ENCODE data around the gene CSRP2.

Gene CSRP2

GRCh38 chr12:76890151-76891143 is 11.6 kb upstream of the CSRP2 start:
- DNase-seq: peak; percentile 19

DNA sequence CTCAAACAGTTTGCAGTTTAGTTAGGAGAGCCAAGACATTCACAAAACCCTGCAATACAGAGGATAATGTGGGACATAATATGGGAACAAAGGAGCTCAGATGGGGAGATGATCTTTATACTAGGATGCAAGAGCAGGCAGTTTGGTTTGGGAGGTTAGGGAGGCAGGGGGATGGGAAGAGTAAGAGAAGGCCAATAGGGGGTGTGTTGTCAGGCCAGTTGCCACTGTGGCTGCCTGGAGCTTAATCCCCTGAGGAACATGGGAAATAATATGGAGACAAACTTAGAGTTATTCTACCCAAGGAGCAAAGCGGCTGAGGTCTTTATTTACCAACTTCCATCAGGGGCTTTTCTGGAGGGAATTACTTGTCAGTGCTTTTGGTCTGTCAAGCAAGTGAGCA is 10.0 kb upstream of the CSRP2 start:
- no peak for DNase-seq

DNA sequence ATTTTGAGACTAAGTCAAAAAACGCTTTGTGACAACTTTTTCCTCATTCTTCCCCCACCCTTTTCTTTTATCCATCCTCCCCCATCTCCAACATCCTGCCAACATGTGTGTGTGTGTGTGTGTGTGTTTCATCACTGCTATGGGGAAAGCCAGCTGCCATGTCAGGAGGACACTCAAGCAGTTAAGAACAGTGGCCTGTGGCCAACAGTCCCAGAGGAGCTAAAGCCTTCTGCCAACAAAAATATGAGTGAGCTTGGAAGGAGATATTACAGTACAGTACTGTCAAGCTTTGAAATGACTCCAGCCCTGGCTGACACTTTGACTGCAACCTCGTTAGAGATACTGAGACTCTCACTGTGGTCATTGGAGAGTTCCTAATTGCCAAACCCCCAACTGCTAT is 5.0 kb upstream of the CSRP2 start:
- no peak for DNase-seq

GRCh38 chr12:76883151-76883550 is 4.3 kb upstream of the CSRP2 start:
- DNase-seq: no peak

GRCh38 chr12:76882367-76882766 is 3.5 kb upstream of the CSRP2 start:
- DNase-seq: no peak

- DNase-seq: no peak
These were observed 2.3 kb upstream of the CSRP2 start for GRCh38 chr12:76881142-76881541.

- no peak for DNase-seq
These were observed 1.8 kb upstream of the CSRP2 start for GRCh38 chr12:76880519-76881023.

DNA sequence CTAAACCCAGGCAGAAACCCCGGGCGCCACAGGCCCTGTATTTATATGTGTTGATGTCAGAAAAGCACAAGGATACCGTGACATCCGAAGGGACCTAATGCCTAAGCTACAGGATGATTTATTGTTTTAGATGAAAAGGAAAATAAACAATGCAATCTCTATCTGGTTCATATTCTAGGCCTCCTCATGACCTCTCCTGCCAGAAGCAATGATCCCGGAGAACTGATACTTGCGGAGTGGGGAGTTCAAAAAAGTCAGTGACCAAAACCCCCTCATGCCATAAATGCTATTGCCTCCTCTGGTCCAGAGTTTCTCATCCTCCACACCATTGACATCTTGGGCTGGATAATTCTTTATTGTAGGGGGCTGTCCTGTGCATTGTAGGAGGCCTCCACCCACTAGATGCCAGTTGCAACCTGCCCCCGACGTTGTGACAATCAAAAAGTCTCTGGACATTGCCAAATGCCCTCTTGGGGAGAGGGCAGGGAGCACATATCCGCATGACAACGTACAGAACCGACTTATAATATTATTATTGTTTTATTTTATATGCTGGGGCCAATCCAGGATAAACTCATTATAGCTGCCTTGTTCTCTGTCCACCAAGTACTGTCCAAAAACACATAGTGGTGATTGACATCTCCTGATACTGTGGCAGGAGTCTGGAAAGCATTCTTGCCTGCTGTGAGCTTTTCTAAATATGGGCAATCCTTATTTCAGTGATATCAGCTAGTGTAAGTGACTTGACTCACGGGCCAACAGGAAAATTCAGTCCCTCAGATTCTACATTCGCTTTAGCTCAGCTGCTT is 1.1 kb upstream of the CSRP2 start:
- no peak for DNase-seq

GRCh38 chr12:76878099-76878898 is 520 bp downstream of the CSRP2 start:
- no peak for DNase-seq

GRCh38 chr12:76876696-76877229 is 2.1 kb downstream of the CSRP2 start:
- no peak for DNase-seq

- DNase-seq: no peak
These were observed 4.2 kb downstream of the CSRP2 start for GRCh38 chr12:76874491-76875190.

- no peak for DNase-seq
These were observed 4.8 kb downstream of the CSRP2 start for GRCh38 chr12:76874027-76874426.

- DNase-seq: no peak
These were observed 6.4 kb downstream of the CSRP2 start for GRCh38 chr12:76872415-76872814.

- DNase-seq: no peak
These were observed 7.1 kb downstream of the CSRP2 start for GRCh38 chr12:76871742-76872141.

GRCh38 chr12:76871082-76871481 is 7.7 kb downstream of the CSRP2 start:
- DNase-seq: no peak

GRCh38 chr12:76866726-76867125 is 12.1 kb downstream of the CSRP2 start:
- no peak for DNase-seq

DNA sequence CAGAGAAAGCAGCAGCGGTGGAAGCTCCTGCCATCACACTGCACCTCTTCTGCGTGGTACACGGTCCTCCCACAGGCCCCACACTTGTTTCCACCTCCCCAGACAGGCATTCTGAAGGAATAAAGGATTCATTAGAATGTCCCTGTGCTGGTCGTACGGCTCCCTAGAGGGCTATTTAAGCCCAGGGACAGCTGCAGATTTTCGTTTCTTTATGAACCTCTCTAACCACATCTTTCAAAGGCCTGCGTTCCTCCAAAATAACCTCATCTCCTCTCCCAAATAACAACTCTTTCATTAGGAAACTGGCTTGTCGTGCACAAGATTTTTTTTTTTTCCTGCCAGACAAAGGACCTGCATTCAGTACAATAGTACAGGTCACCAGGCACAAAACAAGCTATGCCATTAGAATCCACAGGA is 12.7 kb downstream of the CSRP2 start:
- no peak for DNase-seq

- DNase-seq: no peak
These were observed 13.9 kb downstream of the CSRP2 start for GRCh38 chr12:76864791-76865400.

GRCh38 chr12:76863837-76864236 is 15.0 kb downstream of the CSRP2 start:
- DNase-seq: no peak

DNA sequence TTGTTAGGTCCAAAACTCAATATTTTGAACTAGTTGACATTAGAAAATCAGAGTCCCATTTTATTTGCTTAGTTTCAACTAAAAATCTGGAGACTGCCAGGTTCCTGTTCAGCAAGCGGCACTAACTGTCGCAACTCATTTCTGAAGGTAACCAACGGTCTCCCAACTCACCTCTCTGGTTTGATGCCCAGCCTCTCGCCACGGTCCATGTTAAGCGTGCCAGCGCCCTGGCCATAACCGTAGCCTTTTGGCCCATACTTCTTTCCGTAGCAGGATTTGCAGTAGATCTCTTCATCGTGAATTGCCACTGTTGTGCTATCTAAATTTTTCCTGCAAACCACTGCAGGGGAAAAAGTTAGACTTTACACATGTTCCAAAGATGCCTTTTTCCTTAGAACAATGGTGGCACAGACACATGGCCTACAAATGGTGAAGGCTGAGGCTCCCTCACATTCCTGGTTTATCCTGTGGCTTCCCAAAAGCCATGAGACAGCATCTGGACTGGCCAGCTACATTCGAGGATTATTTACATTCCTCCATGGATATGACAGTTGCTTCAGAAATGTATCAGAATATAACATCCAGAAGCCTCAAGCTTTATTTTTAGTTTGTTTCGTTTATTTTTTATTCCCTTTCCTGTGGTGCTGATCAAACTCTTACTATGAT is 15.7 kb downstream of the CSRP2 start:
- DNase-seq: no peak

- no peak for DNase-seq
These were observed 18.6 kb downstream of the CSRP2 start for GRCh38 chr12:76860256-76860655.
